Keratinocyte (primary cell): ENCODE data around the gene CDC42EP4. TPM values are rescaled to one million over a fixed set of nuclear protein-coding genes. Genes with fewer than 3 reads are reported as not detected.

ENCODE experiments used
- DNase-seq: peaks from one replicate; pipeline ENCODE4 v3.0.0-alpha.2; 2011; ENCODE audit warnings: low read depth, missing footprints, low spot score
- FAIRE-seq: peaks from 2 replicates; lab custom pipeline; 2011; peaks lifted over from hg19 to GRCh38; lab: Jason Lieb, UNC
- H2AFZ ChIP-seq: 2 replicates; pipeline ENCODE4 v1.6.0; 2012; ENCODE audit warnings: low read length, control low read depth, inconsistent platforms; ENCODE audit not compliant: control insufficient read depth
- H3K27ac ChIP-seq: 2 replicates; pipeline ENCODE4 v1.5.1; 2011; ENCODE audit warnings: low read length; ENCODE audit not compliant: control insufficient read depth, insufficient read depth
- H3K27me3 ChIP-seq: 3 replicates; pipeline ENCODE4 v1.6.0; 2011; ENCODE audit warnings: low read length; ENCODE audit not compliant: control insufficient read depth, insufficient read depth; ENCODE audit errors: extremely low read depth
- H3K36me3 ChIP-seq, 2 experiments: 2 replicates in 1 of 2; 3 replicates in 1 of 2; pipeline ENCODE4 v1.5.1; 2011; ENCODE audit warnings: low read length in 2 of 2, mild to moderate bottlenecking in 1 of 2; ENCODE audit not compliant: control insufficient read depth in 2 of 2, insufficient read depth in 2 of 2; ENCODE audit errors: extremely low read depth in 1 of 2
- H3K4me1 ChIP-seq: 3 replicates; pipeline ENCODE4 v1.5.1; 2011; ENCODE audit warnings: low read length; ENCODE audit not compliant: control insufficient read depth, insufficient read depth; ENCODE audit errors: extremely low read depth
- H3K4me2 ChIP-seq: 3 replicates; pipeline ENCODE4 v1.6.0; 2011; ENCODE audit warnings: low read depth, low read length; ENCODE audit not compliant: control insufficient read depth, insufficient read depth; ENCODE audit errors: extremely low read depth
- H3K4me3 ChIP-seq, 3 experiments: fragments of 200-600 bp in 1 of 3; sonication (generic) in 1 of 3; 2 replicates in 2 of 3; 3 replicates in 1 of 3; pipeline ENCODE4 v1.5.1; 2011 to 2016; ENCODE audit warnings: low read length in 3 of 3, mild to moderate bottlenecking in 3 of 3, control low read depth in 2 of 3, inconsistent platforms in 1 of 3, low read depth in 1 of 3, mixed read lengths in 1 of 3, mixed run types in 1 of 3, moderate library complexity in 1 of 3; ENCODE audit not compliant: control insufficient read depth in 2 of 3, insufficient read depth in 2 of 3; ENCODE audit errors: extremely low read depth in 1 of 3
- H3K79me2 ChIP-seq: 2 replicates; pipeline ENCODE4 v1.6.0; 2012; ENCODE audit warnings: low read length; ENCODE audit not compliant: control insufficient read depth, insufficient read depth
- H3K9ac ChIP-seq: 3 replicates; pipeline ENCODE4 v1.6.0; 2011; ENCODE audit warnings: low read length; ENCODE audit not compliant: control insufficient read depth, insufficient read depth; ENCODE audit errors: extremely low read depth
- H3K9me1 ChIP-seq: 3 replicates; pipeline ENCODE4 v1.6.0; 2011; ENCODE audit warnings: low read length; ENCODE audit not compliant: control insufficient read depth, insufficient read depth; ENCODE audit errors: extremely low read depth
- H3K9me3 ChIP-seq: 2 replicates; pipeline ENCODE4 v1.5.1; 2012; ENCODE audit warnings: low read depth, low read length; ENCODE audit not compliant: control insufficient read depth
- H4K20me1 ChIP-seq: 3 replicates; pipeline ENCODE4 v1.6.0; 2011; ENCODE audit warnings: low read length; ENCODE audit not compliant: control insufficient read depth, insufficient read depth; ENCODE audit errors: extremely low read depth
- CTCF ChIP-seq, 3 experiments: IDR thresholded peaks in 1 of 3; conservative IDR thresholded peaks in 1 of 3; optimal IDR thresholded peaks in 1 of 3; 2 replicates in 2 of 3; 3 replicates in 1 of 3; pipeline versions ENCODE3 to v1.5.1; 2011; ENCODE audit warnings: low read length in 3 of 3, mild to moderate bottlenecking in 3 of 3, moderate library complexity in 2 of 3, control low read depth in 1 of 3, inconsistent platforms in 1 of 3; ENCODE audit not compliant: insufficient read depth in 2 of 3; ENCODE audit errors: extremely low read depth in 1 of 3
- EZH2 ChIP-seq: IDR thresholded peaks from one replicate; pipeline ENCODE4 v1.6.1; 2012; ENCODE audit warnings: inconsistent platforms, mild to moderate bottlenecking, low read length, moderate library complexity
- dilution Hi-C: fragments of 300-500 bp; cut with MboI; formaldehyde crosslinking; loops from one replicate; pipeline ENCODE4 v1.7.0; 2020; ENCODE audit warnings: low sequenced_read_pairs; ENCODE audit not compliant: extremely low pct_ligation_motif_present
- polyA plus RNA-seq, 5 experiments: library from polyadenylated mRNA; depleted of rRNA in 3 of 5; stranded (reverse) in 3 of 5; stranded (forward) in 1 of 5; unstranded in 1 of 5; fragments of >200 nt; gene quantifications; 1 replicate in 1 of 5; 2 replicates in 3 of 5; 3 replicates in 1 of 5; pipeline versions ENCODE4 v1.2.1 to v1.2.3, GENCODE V29; 2011 to 2012; ENCODE audit warnings: missing spikeins in 2 of 5, low read depth in 1 of 5, low replicate concordance in 1 of 5

The CDC42EP4 gene
- polyA plus RNA-seq, 1 donor (not counting 4 experiments of a cell fraction or from before 2014, with no cell fraction given), result 9.4 TPM

GRCh38 chr17:73347351-73347750, 35.5 kb upstream of the CDC42EP4 start:
- no peak overlapping the region for H3K4me3 ChIP-seq
- H3K79me2 ChIP-seq, result no peaks in the 10 kb centered on the region
- no peaks in the 10 kb centered on the region for H3K9me3 ChIP-seq
- dilution Hi-C loops, result loop anchor here (5.0 kb wide), 1 partner anchor 80 kb away; no protein-coding TSS in a partner anchor
- FAIRE-seq (no peak), DNase-seq (no peak)
- no peaks in the 10 kb centered on the region for H3K9me1 ChIP-seq
- H3K27me3 ChIP-seq, result no peaks in the 10 kb centered on the region
- no peak overlapping the region for H2AFZ ChIP-seq
- no peak overlapping the region for H3K27ac ChIP-seq
- H3K4me1 ChIP-seq, result peaks cover 6% of the 10 kb centered on the region
- no peak overlapping the region for H3K4me2 ChIP-seq
- H3K9ac ChIP-seq, result no peak overlapping the region
- H3K36me3 ChIP-seq, result no peaks in the 10 kb centered on the region
- H4K20me1 ChIP-seq, result no peaks in the 10 kb centered on the region
- TF ChIP-seq EZH2, result no peak
- no peak for TF ChIP-seq CTCF (optimal IDR thresholded peaks at IDR 0.05 in 1 of 3, IDR thresholded peaks at IDR 0.05 in 1 of 3, conservative IDR thresholded peaks at IDR 0.05 in 1 of 3; ENCODE audit: extremely low read depth in 1 of 3, insufficient read depth in 2 of 3, low read length in 3 of 3)

- FAIRE-seq, result no peak
- H3K4me3 ChIP-seq, result no peak overlapping the region
- dilution Hi-C loops, result loop anchor here (5.0 kb wide), 1 partner anchor 79 kb away; no protein-coding TSS in a partner anchor
- H4K20me1 ChIP-seq, result no peaks in the 10 kb centered on the region
- H3K9me3 ChIP-seq, result no peaks in the 10 kb centered on the region
- H3K9me1 ChIP-seq, result no peaks in the 10 kb centered on the region
- no peaks in the 10 kb centered on the region for H3K36me3 ChIP-seq
- H3K79me2 ChIP-seq, result no peaks in the 10 kb centered on the region
- no peaks in the 10 kb centered on the region for H3K27me3 ChIP-seq
- TF ChIP-seq CTCF (optimal IDR thresholded peaks at IDR 0.05 in 1 of 3, IDR thresholded peaks at IDR 0.05 in 1 of 3, conservative IDR thresholded peaks at IDR 0.05 in 1 of 3; ENCODE audit: extremely low read depth in 1 of 3, insufficient read depth in 2 of 3, low read length in 3 of 3), result no peak
- no peak overlapping the region for H3K27ac ChIP-seq
- no peak overlapping the region for H2AFZ ChIP-seq
- H3K4me1 ChIP-seq, result peaks cover 14% of the 10 kb centered on the region
- H3K4me2 ChIP-seq, result no peak overlapping the region
- no peak overlapping the region for H3K9ac ChIP-seq
- DNase-seq, result no peak
Observed at GRCh38 chr17:73346501-73347162, 34.8 kb upstream of the CDC42EP4 start.
